Measurements from ENCODE around the gene SH3PXD2A. TPM values are rescaled to one million over a fixed set of nuclear protein-coding genes. Genes with fewer than 3 reads are reported as not detected.

SH3PXD2A gene
- total and polyA plus RNA-seq, 2 donors (not counting 1 experiment from before 2014, with no cell fraction given), result 3.2 to 33.5 TPM

GRCh38 chr10:103712898-103713498, 142.4 kb downstream of the SH3PXD2A start:
- H3K4me2 ChIP-seq (replicated peaks; ENCODE audit: low read depth, low read length, poor library complexity, severe bottlenecking), result no peak overlapping the region
- no peak overlapping the region for H3K4me3 Mint-ChIP-seq
- H2AFZ ChIP-seq (ENCODE audit: insufficient read depth, low read depth, low read length, poor library complexity, severe bottlenecking), result no peak overlapping the region
- no peaks in the 10 kb centered on the region for H3K9me3 Mint-ChIP-seq (ENCODE audit: insufficient read depth)
- 46% methylated on average over 3 of the region's 8 CpGs for WGBS (ENCODE audit: insufficient coverage)
- no peaks in the 10 kb centered on the region for H3K27me3 ChIP-seq (replicated peaks in 1 of 4; ENCODE audit: control extremely low read depth in 1 of 4, control insufficient read depth in 3 of 4, insufficient read depth in 4 of 4, low read length in 3 of 4)
- ATAC-seq (ENCODE audit: low read depth), result peak; percentile 92
- ChIA-PET POLR2A (no interaction called here), CTCF (interaction anchor here (0.6 to 6.2 kb wide), 38 partner anchors 9 to 1213 kb away, joined by 3 to 56 read pairs (median 4); partner anchors contain the start of genes GSTO1, SFR1 and SH3PXD2A)
- no peak overlapping the region for H3K27ac Mint-ChIP-seq
- no peak overlapping the region for H3K27ac ChIP-seq (ENCODE audit: low read length in 2 of 2)
- no peaks in the 10 kb centered on the region for H3K79me2 ChIP-seq (ENCODE audit: control insufficient read depth, insufficient read depth, low read length)
- peak; percentile 84 for DNase-seq
- no peaks in the 10 kb centered on the region for H3K4me1 Mint-ChIP-seq
- H3K9me3 ChIP-seq (ENCODE audit: control extremely low read depth in 1 of 3, control insufficient read depth in 2 of 3, insufficient read depth in 1 of 3, low read length in 2 of 3), result no peaks in the 10 kb centered on the region
- TF ChIP-seq CTCF (IDR thresholded peaks at IDR 0.05), result peak; percentile 94
- TF ChIP-seq EZH2 (IDR thresholded peaks at IDR 0.05; ENCODE audit: borderline replicate concordance, insufficient read depth, low read depth, low read length, poor library complexity, severe bottlenecking), result no peak
- H3K36me3 ChIP-seq (replicated peaks in 1 of 2; ENCODE audit: control extremely low read depth in 1 of 2, control insufficient read depth in 1 of 2, extremely low read depth in 1 of 2, insufficient read depth in 2 of 2, low read length in 1 of 2), result no peaks in the 10 kb centered on the region
- H3K4me3 ChIP-seq (ENCODE audit: control extremely low read depth in 1 of 5, extremely low read depth in 1 of 5, insufficient read depth in 1 of 5, low read depth in 2 of 5, low read length in 4 of 5), result no peak overlapping the region
- H3K4me1 ChIP-seq (ENCODE audit: control insufficient read depth in 2 of 2, insufficient read depth in 2 of 2, low read length in 2 of 2), result no peaks in the 10 kb centered on the region
- H3K9ac ChIP-seq (ENCODE audit: low read length), result no peak overlapping the region
- no peaks in the 10 kb centered on the region for H4K20me1 ChIP-seq (ENCODE audit: control insufficient read depth, insufficient read depth, low read length, poor library complexity, severe bottlenecking)
- intact Hi-C loops (cut with micrococcal nuclease), result loop anchor here (5.0 to 10.0 kb wide), 2 partner anchors 634 to 1212 kb away; no protein-coding TSS in a partner anchor
- H3K27me3 Mint-ChIP-seq, result peaks cover 6% of the 10 kb centered on the region

GRCh38 chr10:103712146-103712545, 143.2 kb downstream of the SH3PXD2A start:
- Histone ChIP-seq H3K36me3 (replicated peaks in 1 of 2; ENCODE audit: control extremely low read depth in 1 of 2, control insufficient read depth in 1 of 2, extremely low read depth in 1 of 2, insufficient read depth in 2 of 2, low read length in 1 of 2) (no peaks in the 10 kb centered on the region), H3K4me2 (replicated peaks; ENCODE audit: low read depth, low read length, poor library complexity, severe bottlenecking) (no peak overlapping the region), H3K79me2 (ENCODE audit: control insufficient read depth, insufficient read depth, low read length) (no peaks in the 10 kb centered on the region), H3K27me3 (replicated peaks in 1 of 4; ENCODE audit: control extremely low read depth in 1 of 4, control insufficient read depth in 3 of 4, insufficient read depth in 4 of 4, low read length in 3 of 4) (no peaks in the 10 kb centered on the region), H3K9me3 (ENCODE audit: control extremely low read depth in 1 of 3, control insufficient read depth in 2 of 3, insufficient read depth in 1 of 3, low read length in 2 of 3) (no peaks in the 10 kb centered on the region), H3K4me1 (ENCODE audit: control insufficient read depth in 2 of 2, insufficient read depth in 2 of 2, low read length in 2 of 2) (no peaks in the 10 kb centered on the region), H3K9ac (ENCODE audit: low read length) (no peak overlapping the region), H4K20me1 (ENCODE audit: control insufficient read depth, insufficient read depth, low read length, poor library complexity, severe bottlenecking) (no peaks in the 10 kb centered on the region), H2AFZ (ENCODE audit: insufficient read depth, low read depth, low read length, poor library complexity, severe bottlenecking) (no peak overlapping the region), H3K4me3 (ENCODE audit: control extremely low read depth in 1 of 5, extremely low read depth in 1 of 5, insufficient read depth in 1 of 5, low read depth in 2 of 5, low read length in 4 of 5) (no peak overlapping the region), H3K27ac (ENCODE audit: low read length in 2 of 2) (no peak overlapping the region)
- DNase-seq (no peak), ATAC-seq (ENCODE audit: low read depth) (no peak)
- intact Hi-C loops (cut with micrococcal nuclease), result loop anchor here (5.0 to 10.0 kb wide), 2 partner anchors 635 to 1213 kb away; no protein-coding TSS in a partner anchor
- CTCF ChIA-PET, result interaction anchor here (0.9 to 6.2 kb wide), 27 partner anchors 9 to 542 kb away, joined by 3 to 56 read pairs (median 6); partner anchors contain the start of genes GSTO1, SFR1 and SH3PXD2A
- Mint-ChIP-seq H3K4me3 (no peak overlapping the region), H3K27ac (no peak overlapping the region), H3K9me3 (ENCODE audit: insufficient read depth) (no peaks in the 10 kb centered on the region), H3K4me1 (no peaks in the 10 kb centered on the region), H3K27me3 (peaks cover 6% of the 10 kb centered on the region)
- TF ChIP-seq EZH2 (IDR thresholded peaks at IDR 0.05; ENCODE audit: borderline replicate concordance, insufficient read depth, low read depth, low read length, poor library complexity, severe bottlenecking) (no peak), CTCF (IDR thresholded peaks at IDR 0.05) (no peak)
- POLR2A ChIA-PET, result no interaction called here
- 88% methylated on average over 4 of the region's 5 CpGs for WGBS (ENCODE audit: insufficient coverage)
